Activated naive CD8-positive, alpha-beta T cell treated with anti-CD3 and anti-CD28 coated beads for 36 hours (primary cell): ENCODE measurements around the gene PQBP1. TPM values are rescaled to one million over a fixed set of nuclear protein-coding genes. Genes with fewer than 3 reads are reported as not detected.
"Not testable (repeated sequence)": the region's sequence is repeated elsewhere in the genome, so short reads cannot be mapped to it uniquely, and the experiment has no call there.

ENCODE experiments used
- DNase-seq: peaks from one replicate; pipeline ENCODE4 v3.0.0; 2021
- H3K27ac Mint-ChIP-seq: one replicate; pipeline ENCODE4 v1.8.0; 2022; ENCODE audit warnings: mild to moderate bottlenecking, moderate library complexity, mixed read lengths
- H3K27me3 Mint-ChIP-seq: one replicate; pipeline ENCODE4 v1.8.0; 2022; ENCODE audit warnings: mild to moderate bottlenecking, mixed read lengths
- H3K36me3 Mint-ChIP-seq: one replicate; pipeline ENCODE4 v1.8.0; 2021; ENCODE audit warnings: mild to moderate bottlenecking, mixed read lengths
- H3K4me1 Mint-ChIP-seq: one replicate; pipeline ENCODE4 v1.8.0; 2021; ENCODE audit warnings: mixed read lengths
- H3K4me3 Mint-ChIP-seq: one replicate; pipeline ENCODE4 v1.8.0; 2022; ENCODE audit warnings: mild to moderate bottlenecking, moderate library complexity, mixed read lengths
- H3K9me3 Mint-ChIP-seq: one replicate; pipeline ENCODE4 v1.8.0; 2022; ENCODE audit warnings: mixed read lengths
- total RNA-seq, 2 experiments: library from RNA; stranded (reverse); gene quantifications; one replicate each; pipeline ENCODE4 v1.2.3, GENCODE V29; 2021

The PQBP1 gene, protein sequence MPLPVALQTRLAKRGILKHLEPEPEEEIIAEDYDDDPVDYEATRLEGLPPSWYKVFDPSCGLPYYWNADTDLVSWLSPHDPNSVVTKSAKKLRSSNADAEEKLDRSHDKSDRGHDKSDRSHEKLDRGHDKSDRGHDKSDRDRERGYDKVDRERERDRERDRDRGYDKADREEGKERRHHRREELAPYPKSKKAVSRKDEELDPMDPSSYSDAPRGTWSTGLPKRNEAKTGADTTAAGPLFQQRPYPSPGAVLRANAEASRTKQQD
- total RNA-seq: 10 to 100 TPM; 84.3 to 85.7 TPM

DNA sequence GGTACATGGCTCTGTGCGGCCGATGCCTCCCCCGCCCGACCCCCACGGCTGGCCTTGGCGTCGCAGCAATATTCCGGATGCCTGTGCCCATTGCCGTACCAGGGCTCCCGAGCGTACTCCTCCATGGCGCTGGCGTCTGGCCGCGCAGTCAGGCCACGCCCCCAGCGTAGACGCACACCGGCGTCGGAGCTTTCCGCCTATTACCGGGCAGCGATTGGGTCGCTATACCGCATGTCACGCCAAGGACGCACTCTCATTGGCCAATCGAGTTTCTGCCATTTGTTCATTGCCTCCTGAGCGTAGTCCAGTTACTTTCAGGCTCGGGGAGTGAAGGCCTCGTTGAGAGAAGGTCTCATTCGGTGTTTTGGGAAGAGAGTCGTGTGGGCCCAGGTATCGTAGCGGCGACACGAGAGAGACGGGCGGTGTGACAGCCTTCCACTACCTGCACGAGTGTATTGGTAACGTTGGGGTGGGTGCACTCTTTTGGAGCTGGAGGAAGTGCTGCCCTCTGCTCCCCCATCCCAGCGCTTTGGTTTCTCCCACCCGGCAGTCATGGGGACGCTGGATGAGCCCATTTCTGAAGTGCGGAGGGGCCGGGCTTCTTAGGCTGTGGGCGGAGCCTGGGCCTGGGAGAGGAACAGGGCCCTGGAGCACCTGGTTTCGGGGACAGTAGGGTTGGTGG lies at the start of gene PQBP1, which contains the start of gene TIMM17B:
Gene PQBP1 (plus strand): TSS at position 306 of the 682 bp plus-strand sequence. CDS start 580 bp downstream, outside the sequence.
Gene TIMM17B (minus strand): TSS at position 144 of the 682 bp plus-strand sequence. CDS start 19 bp downstream, at position 125.
- Mint-ChIP-seq H3K9me3 (no peaks in the 10 kb centered on the region), H3K27ac (peak within 1 kb of the TSS; percentile 92), H3K4me1 (peaks cover 21% of the 10 kb centered on the region), H3K4me3 (peak within 1 kb of the TSS; percentile 89), H3K36me3 (peaks cover 9% of the 10 kb centered on the region), H3K27me3 (no peaks in the 10 kb centered on the region)
- peak; percentile 89 for DNase-seq

DNA sequence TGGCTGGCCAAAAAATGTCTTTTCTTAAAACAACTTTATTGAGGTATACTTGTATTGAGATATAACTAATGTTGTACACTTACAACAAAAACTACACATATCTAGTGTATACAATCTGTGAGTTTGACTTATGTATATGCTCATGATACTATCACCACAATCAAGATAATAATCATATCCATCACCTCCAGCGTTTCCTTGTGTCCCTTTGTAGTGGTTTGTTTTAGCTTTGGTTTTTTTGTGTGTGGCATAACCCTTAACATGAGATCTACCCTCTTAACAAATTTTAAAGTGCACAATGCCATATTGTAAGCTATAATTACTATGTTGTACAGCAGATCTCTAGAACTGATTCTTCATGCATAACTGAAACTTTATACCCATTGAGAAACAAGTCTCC lies 48.9 kb upstream of the PQBP1 start:
- Mint-ChIP-seq H3K9me3 (no peaks in the 10 kb centered on the region), H3K27ac (no peak overlapping the region), H3K4me3 (no peak overlapping the region), H3K27me3 (no peaks in the 10 kb centered on the region), H3K4me1 (peaks cover 4% of the 10 kb centered on the region), H3K36me3 (no peaks in the 10 kb centered on the region)
- no peak for DNase-seq

DNA sequence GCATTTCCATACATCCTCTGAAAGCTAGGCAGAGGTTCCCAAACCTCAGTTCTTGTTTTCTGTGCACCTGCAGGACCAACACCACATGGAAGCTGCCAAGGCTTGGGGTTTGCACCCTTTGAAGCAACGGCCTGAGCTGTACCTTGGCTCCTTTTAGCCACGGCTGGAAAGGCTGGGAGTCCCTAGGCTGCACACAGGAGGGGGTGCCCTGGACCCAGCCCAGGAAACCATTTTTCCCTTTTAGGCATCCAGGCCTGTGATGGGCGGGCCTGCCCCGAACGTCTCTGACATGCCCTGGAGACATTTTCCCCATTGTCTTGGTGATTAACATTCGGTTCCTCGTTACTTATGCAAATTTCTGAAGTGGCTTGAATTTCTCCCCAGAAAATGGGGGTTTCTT lies 44.9 kb upstream of the PQBP1 start:
- no peak overlapping the region for H3K4me3 Mint-ChIP-seq
- no peak overlapping the region for H3K27ac Mint-ChIP-seq
- no peak for DNase-seq
- peaks cover 8% of the 10 kb centered on the region for H3K4me1 Mint-ChIP-seq
- H3K36me3 Mint-ChIP-seq: no peaks in the 10 kb centered on the region
- H3K9me3 Mint-ChIP-seq: no peaks in the 10 kb centered on the region
- no peaks in the 10 kb centered on the region for H3K27me3 Mint-ChIP-seq

DNA sequence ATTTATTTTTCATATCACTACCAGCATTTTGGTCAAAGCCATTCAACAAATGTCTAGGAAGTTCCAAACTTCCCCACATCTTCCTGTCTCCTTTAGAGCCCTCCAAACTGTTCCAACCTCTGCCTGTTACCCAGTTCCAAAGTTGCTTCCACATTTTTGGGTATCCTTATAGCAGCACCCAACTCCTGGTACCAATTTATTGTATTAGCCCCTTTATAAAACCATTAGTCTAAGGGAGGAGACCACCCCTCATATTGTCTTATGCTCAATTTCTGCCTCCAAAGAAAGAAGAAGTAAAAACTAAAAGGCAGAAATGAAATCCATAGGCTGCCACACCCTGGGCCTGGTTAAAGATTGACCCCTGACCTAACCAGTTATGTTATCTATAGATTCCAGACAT lies 44.2 kb upstream of the PQBP1 start:
- not testable (repeated sequence) for H3K27ac Mint-ChIP-seq, DNase-seq, H3K4me1 Mint-ChIP-seq, H3K9me3 Mint-ChIP-seq, H3K4me3 Mint-ChIP-seq, H3K36me3 Mint-ChIP-seq, H3K27me3 Mint-ChIP-seq

DNA sequence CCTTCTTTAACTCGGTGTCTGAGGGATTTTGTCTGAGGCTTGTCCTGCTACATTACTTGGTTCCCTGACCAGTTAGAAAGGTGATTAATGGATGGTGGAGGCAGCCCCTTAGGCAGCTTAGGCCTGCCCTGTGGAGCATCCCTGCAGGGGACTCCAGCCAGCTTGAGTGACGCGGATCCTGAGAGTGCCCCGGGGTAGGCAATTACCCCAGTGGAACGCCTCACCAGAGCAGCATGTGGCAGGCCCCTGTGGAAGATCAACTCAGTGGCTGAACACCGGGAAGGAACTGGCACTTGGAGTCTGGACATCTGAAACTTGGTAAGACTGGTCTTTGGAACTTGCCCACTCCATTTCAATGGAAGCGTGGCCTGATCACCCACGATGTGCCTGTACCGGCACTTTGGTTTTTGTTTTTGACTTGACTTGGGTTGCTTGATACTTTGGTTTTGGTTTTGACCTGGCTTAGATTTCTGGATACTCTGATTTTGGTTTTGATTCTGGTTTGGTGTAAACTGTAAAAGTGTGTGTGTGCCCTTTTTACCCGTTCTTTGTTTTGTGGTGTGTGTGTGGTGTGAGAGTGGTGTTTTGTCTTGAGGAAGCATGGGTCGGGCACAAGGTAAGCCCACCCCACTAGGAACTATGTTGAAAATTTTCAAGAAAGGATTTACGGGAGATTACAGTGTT lies 43.5 kb upstream of the PQBP1 start:
- H3K9me3 Mint-ChIP-seq, H3K27me3 Mint-ChIP-seq, H3K36me3 Mint-ChIP-seq: not testable (repeated sequence)

DNA sequence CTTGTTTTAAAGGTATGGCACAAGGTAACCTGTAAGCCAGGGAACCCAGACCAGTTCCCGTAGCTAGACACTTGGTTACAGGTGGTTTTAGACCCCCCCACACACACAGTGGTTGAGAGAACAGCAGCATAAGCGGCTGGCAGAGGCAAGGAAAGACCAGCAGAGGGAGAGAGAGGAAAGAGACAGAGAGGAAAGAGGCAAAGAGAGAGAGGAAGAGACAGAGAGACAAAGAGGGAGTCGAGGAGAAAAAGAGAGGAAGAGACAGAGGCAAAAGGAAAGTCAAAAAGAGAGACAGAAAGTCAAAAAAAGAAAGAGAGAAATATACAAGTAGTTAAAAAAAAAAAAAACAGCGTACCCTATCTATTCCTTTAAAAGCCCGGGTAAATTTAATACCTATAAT lies 42.8 kb upstream of the PQBP1 start:
- Mint-ChIP-seq H3K27me3 (no peaks in the 10 kb centered on the region), H3K36me3 (no peaks in the 10 kb centered on the region), H3K4me1 (peaks cover 4% of the 10 kb centered on the region), H3K4me3 (no peak overlapping the region), H3K9me3 (no peaks in the 10 kb centered on the region), H3K27ac (no peak overlapping the region)
- DNase-seq: no peak

More for the DNA sequence above, 43.5 kb upstream of the PQBP1 start:
- not testable (repeated sequence) for H3K27ac Mint-ChIP-seq, DNase-seq, H3K4me1 Mint-ChIP-seq, H3K4me3 Mint-ChIP-seq

DNA sequence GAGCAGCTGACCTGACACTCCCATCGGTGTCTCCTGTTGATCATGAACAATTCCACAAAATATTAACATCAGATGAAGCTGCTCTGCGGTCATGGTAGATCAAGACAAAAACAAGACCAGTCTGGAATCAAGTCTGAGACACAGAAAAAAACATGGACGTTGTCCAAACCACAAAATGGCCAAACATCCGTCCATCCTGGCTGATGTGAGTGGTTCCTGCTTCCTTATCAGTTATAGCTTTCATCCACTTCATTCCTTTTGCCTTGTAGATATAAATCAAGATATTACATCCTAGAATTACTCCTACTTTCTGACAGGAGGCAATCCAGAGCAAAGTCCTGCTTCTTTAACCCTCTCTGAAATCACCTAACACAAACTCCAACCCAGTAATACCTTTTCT lies 33.5 kb upstream of the PQBP1 start:
- no peaks in the 10 kb centered on the region for H3K4me1 Mint-ChIP-seq

DNA sequence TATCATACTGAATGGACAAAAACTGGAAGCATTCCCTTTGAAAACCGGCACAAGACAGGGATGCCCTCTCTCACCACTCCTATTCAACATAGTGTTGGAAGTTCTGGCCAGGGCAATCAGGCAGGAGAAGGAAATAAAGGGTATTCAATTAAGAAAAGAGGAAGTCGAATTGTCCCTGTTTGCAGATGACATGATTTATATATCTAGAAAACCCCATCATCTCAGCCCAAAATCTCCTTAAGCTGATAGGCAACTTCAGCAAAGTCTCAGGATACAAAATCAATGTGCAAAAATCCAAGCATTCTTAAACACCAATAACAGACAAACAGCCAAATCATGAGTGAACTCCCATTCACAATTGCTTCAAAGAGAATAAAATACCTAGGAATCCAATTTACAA lies 25.7 kb upstream of the PQBP1 start:
- not testable (repeated sequence) for H3K36me3 Mint-ChIP-seq, H3K9me3 Mint-ChIP-seq, H3K4me3 Mint-ChIP-seq, H3K27ac Mint-ChIP-seq, H3K27me3 Mint-ChIP-seq, H3K4me1 Mint-ChIP-seq, DNase-seq

More for the DNA sequence above, 33.5 kb upstream of the PQBP1 start:
- H3K27me3 Mint-ChIP-seq: no peaks in the 10 kb centered on the region
- H3K4me3 Mint-ChIP-seq: no peak overlapping the region
- no peaks in the 10 kb centered on the region for H3K9me3 Mint-ChIP-seq
- H3K27ac Mint-ChIP-seq: no peak overlapping the region
- H3K36me3 Mint-ChIP-seq: no peaks in the 10 kb centered on the region
- DNase-seq: no peak

DNA sequence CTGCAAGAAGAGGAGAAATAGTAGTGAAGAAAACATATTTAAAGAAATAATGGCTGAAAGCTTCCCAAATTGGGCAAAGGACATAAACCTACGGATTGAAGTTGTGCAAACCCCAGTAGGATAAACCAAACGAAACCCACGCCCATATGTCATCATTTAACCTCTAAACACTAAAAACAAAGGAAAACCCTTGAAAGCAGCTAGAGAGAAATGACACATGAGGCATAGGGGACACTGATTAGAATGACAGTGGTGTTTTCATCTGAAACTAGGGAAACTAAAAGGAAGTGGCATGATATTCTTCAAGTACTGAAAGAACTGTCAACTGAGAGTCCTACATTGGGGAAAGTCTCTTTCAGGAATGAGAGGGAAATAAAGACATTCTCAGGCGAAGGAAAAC lies 20.8 kb upstream of the PQBP1 start:
- not testable (repeated sequence) for H3K9me3 Mint-ChIP-seq, H3K27me3 Mint-ChIP-seq, H3K4me1 Mint-ChIP-seq, H3K27ac Mint-ChIP-seq, DNase-seq, H3K4me3 Mint-ChIP-seq, H3K36me3 Mint-ChIP-seq

DNA sequence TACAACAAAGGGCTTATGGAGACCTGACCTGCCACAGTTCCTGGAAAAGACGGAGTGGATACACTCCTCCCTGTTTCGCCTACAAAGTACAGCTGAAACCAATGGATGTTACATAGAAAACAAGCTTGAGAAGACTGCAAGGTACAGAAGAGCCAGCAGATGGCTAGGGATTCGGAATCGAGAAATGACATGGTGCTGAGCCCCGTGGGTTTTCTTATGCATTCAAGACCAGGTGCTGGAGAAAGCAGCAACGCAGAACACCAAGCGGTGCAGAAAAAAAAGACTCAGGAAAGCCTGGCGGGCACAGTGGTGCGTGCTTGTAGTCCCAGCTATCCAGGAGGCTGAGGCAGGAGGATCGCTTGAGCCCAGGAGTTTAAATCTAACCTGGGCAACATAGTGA lies 14.0 kb upstream of the PQBP1 start:
- no peak for DNase-seq
- H3K36me3 Mint-ChIP-seq: no peaks in the 10 kb centered on the region
- no peak overlapping the region for H3K27ac Mint-ChIP-seq
- H3K4me1 Mint-ChIP-seq: no peaks in the 10 kb centered on the region
- H3K4me3 Mint-ChIP-seq: no peak overlapping the region
- no peaks in the 10 kb centered on the region for H3K9me3 Mint-ChIP-seq
- H3K27me3 Mint-ChIP-seq: no peaks in the 10 kb centered on the region

DNA sequence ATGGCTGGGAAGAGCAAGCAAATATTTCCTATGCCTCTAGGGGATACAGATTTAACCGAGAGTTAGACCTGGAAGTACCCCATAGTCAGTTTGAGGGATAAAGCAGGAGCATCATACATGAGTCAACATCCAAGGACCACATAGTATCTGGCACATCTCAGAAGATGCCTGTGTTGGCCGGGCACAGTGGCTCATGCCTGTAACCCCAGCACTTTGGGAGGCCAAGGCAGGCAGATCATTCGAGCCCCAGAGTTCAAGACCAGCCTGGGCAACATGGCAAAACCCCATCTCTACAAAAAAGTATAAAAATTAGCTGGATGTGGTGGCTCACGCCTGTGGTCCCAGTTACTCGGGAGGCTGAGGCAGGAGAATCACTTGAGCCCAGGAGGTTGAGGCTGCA lies 11.1 kb upstream of the PQBP1 start:
- not testable (repeated sequence) for H3K27ac Mint-ChIP-seq, H3K4me1 Mint-ChIP-seq, H3K27me3 Mint-ChIP-seq, H3K9me3 Mint-ChIP-seq, H3K36me3 Mint-ChIP-seq, H3K4me3 Mint-ChIP-seq, DNase-seq

DNA sequence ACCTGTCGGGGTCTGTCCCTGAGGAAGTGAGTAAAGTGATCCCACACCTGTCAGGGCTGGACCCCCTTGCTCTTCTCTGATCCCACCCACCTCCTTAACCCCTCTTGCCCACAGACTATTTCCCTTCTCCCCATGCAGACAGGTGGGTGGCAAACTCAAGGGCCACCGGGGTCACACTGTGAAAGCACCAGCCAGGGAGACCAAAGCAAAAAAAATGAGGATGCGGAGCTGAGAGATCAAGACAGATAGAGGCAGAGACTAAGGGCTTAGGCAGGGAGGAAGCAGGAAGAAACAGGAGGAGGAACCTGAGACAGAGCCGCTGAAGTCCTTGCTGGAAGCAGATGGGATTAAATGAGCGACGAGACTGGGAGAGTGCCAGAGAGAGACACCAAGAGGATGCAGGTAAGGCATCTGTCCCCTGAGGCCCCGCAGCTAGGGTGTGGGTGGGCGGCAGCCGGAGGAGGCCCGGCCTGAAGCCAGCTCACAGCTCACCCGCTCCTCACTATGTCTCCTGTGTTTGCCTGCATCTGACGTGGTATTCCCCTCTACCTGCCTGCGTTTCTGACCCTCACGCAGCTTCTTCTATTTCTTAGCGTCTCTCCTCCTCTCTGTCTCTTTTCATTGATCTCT lies 7.3 kb upstream of the PQBP1 start:
- H3K4me1 Mint-ChIP-seq: peaks cover 18% of the 10 kb centered on the region
- peak overlapping the region; percentile 83 for H3K4me3 Mint-ChIP-seq
- peaks cover 4% of the 10 kb centered on the region for H3K36me3 Mint-ChIP-seq
- H3K27me3 Mint-ChIP-seq: no peaks in the 10 kb centered on the region
- H3K27ac Mint-ChIP-seq: peak overlapping the region; percentile 80
- H3K9me3 Mint-ChIP-seq: no peaks in the 10 kb centered on the region
- no peak for DNase-seq

DNA sequence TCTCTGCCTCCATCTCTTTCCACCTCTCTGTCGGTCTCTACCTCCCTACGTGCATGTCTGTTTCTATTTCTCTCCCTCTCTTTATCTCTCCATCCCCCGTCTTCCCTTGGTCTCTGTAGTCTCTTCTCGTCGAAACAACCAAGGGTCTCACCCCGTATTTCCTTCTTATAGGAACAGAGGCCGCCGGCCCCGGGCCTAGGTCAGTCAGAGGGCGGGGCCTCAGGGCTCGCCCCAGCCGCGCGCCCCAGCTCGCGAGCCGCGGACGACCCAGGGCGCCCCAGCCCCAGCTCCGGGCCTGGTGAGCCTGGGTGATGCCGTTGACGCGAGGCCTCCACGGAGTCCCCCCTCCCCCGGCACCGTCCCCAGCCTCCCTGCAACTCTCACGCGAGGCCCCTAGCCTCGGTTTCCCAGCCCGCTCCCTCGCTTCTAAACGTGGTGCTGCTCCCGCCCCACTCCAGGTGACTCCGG lies 6.8 kb upstream of the PQBP1 start:
- Mint-ChIP-seq H3K36me3 (peaks cover 7% of the 10 kb centered on the region), H3K27ac (peak overlapping the region; percentile 80), H3K9me3 (no peaks in the 10 kb centered on the region), H3K27me3 (no peaks in the 10 kb centered on the region), H3K4me3 (peak overlapping the region; percentile 83), H3K4me1 (peaks cover 19% of the 10 kb centered on the region)
- peak; percentile 29 for DNase-seq

DNA sequence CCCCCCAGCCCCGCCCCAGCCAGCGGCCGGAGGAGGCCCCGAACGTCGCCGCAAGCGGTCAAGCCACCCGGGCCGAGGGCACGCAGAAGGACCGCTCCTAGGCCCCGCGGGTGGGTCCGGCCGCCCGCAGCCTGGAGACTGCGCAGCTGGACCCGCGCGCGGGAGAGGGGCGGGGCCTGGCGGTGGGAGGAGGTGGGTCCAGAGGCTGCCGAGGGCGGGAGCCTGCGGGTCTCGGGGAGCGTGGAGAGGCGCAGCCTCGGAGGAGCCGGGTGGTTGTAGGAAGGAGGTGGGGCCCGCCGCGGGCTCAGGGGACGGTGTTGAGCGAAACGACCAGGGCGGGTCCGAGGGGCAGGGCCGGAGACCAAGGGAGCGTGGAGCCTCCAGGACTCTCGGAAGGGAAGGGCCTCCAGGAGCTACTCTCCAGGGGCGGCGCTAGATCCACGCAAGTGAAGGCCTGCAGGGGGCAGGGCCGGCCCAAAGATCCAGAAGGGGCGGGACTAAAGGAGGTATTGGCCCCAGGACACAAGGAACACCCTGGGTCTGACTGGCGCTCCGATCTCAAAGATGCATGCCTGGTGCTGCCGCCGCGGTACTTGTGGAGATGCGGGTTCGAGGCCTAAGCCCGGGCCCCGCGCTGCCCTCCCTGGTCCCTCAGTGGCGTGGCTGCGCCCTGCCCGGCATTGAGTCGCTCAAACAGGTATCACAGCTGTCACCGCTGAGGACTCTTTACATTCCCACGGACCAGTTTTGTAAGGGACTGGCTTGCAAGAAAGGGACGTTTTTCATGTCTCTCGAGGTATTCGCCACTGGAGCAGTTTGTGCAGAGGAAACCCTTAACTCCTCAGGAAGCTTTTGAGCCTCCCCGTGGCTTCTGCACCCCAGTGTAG lies 6.1 kb upstream of the PQBP1 start:
- Mint-ChIP-seq H3K4me1 (peaks cover 23% of the 10 kb centered on the region), H3K27ac (peak overlapping the region; percentile 38), H3K27me3 (no peaks in the 10 kb centered on the region), H3K9me3 (no peaks in the 10 kb centered on the region), H3K4me3 (peak overlapping the region; percentile 70), H3K36me3 (peaks cover 7% of the 10 kb centered on the region)
- peak; percentile 75 for DNase-seq
